Colonic mucosa (tissue), 4 donors: ENCODE results near the gene TMEM179. TPM values are rescaled to one million over a fixed set of nuclear protein-coding genes. Genes with fewer than 3 reads are reported as not detected.
"Not testable (repeated sequence)": the region's sequence is repeated elsewhere in the genome, so short reads cannot be mapped to it uniquely, and the experiment has no call there.

ENCODE experiments used
- DNase-seq: peaks from one replicate; pipeline ENCODE4 v3.0.0-alpha.2; 2020
- H3K27ac ChIP-seq: fragments of 200-600 bp; one replicate; pipeline ENCODE4 v1.8.0; 2021
- H3K27me3 ChIP-seq: fragments of 200-600 bp; one replicate; pipeline ENCODE4 v1.8.0; 2021
- H3K36me3 ChIP-seq: fragments of 200-600 bp; one replicate; pipeline ENCODE4 v1.8.0; 2021
- H3K4me1 ChIP-seq: fragments of 200-600 bp; one replicate; pipeline ENCODE4 v1.8.0; 2021; ENCODE audit warnings: mild to moderate bottlenecking
- H3K4me3 ChIP-seq: fragments of 200-600 bp; one replicate; pipeline ENCODE4 v1.8.0; 2021
- H3K9ac ChIP-seq, 2 donors: one replicate each; pipeline ENCODE4 v1.7.0; 2013; ENCODE audit warnings: control low read depth in 2 of 2, low read depth in 2 of 2, low read length in 2 of 2
- H3K9me3 ChIP-seq: fragments of 200-600 bp; one replicate; pipeline ENCODE4 v1.8.0; 2021
- intact Hi-C: fragments of 100-400 bp; cut with DNase I; formaldehyde crosslinking; loops from one replicate; pipeline ENCODE4 v1.14.1; 2022
- total RNA-seq, 2 donors: library from RNA; stranded (reverse); fragmentation: NEBNext Ultra II Directional in 1 of 2; extraction: Animal tissue kit (Norgen Biotek cat#: 25700) in 1 of 2; gene quantifications; one replicate each; pipeline ENCODE4 v1.2.1, GENCODE V29; 2021
- TF ChIP-seq, protein P1 (sequence below): fragments of 200-600 bp; IDR thresholded peaks from one replicate; pipeline ENCODE4 v1.8.0; 2022; ENCODE audit warnings: antibody characterized with exemption, mild to moderate bottlenecking
- donor health status: healthy.
- donor health status: DM: no; HTN: no; CAD: no.
- donor health status: DM: no; HTN: no; CAD: no.

TMEM179 gene
- total RNA-seq, 2 donors from 2014 or later: 0.69 TPM; not detected in 1

DNA sequence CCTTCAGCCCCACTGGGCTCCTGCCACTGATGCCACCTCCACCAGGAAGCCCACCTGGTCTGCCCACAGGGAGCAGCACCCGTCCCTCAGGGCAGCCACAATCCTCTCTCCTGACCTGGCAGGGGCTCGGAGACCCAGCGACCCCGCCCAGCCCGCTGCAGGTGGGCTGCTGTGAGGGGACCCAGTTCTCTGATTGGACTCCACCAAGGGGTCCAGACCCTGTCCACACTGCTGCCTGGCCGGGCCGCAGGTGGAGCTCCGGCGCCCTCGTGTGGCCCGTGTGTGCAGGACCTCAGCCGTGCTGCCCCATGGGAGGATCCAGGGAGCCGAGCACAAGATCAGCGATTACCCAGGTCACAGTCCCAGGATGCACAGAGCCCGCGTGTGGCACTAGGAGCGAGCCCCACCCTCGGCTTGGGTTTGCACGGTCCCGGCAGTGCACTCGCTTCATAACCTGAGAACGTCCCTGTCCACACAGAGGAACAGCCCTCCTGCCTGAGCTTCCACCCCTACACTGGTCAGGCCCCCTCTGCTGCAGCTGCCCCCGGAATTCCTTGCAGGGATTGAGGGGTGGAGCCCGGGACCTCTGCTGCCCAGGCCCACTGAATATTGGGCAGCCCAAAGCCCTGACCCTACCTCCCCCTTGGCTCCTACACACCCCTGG is 35.4 kb upstream of the TMEM179 start:
- H3K9me3 ChIP-seq: no peaks in the 10 kb centered on the region
- intact Hi-C loops: loop anchor here (5.0 kb wide), 2 partner anchors 503 to 563 kb away; partner anchors contain the start of gene KIF26A
- no peak overlapping the region for H3K4me3 ChIP-seq
- peak overlapping the region in 1 of 2 donors; percentile 60 for H3K9ac ChIP-seq
- no peaks in the 10 kb centered on the region for H3K36me3 ChIP-seq
- no peak overlapping the region for H3K27ac ChIP-seq
- no peaks in the 10 kb centered on the region for H3K4me1 ChIP-seq
- TF ChIP-seq, protein P1, sequence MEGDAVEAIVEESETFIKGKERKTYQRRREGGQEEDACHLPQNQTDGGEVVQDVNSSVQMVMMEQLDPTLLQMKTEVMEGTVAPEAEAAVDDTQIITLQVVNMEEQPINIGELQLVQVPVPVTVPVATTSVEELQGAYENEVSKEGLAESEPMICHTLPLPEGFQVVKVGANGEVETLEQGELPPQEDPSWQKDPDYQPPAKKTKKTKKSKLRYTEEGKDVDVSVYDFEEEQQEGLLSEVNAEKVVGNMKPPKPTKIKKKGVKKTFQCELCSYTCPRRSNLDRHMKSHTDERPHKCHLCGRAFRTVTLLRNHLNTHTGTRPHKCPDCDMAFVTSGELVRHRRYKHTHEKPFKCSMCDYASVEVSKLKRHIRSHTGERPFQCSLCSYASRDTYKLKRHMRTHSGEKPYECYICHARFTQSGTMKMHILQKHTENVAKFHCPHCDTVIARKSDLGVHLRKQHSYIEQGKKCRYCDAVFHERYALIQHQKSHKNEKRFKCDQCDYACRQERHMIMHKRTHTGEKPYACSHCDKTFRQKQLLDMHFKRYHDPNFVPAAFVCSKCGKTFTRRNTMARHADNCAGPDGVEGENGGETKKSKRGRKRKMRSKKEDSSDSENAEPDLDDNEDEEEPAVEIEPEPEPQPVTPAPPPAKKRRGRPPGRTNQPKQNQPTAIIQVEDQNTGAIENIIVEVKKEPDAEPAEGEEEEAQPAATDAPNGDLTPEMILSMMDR: peak; percentile 88
- DNase-seq: peak; percentile 57
- no peaks in the 10 kb centered on the region for H3K27me3 ChIP-seq

DNA sequence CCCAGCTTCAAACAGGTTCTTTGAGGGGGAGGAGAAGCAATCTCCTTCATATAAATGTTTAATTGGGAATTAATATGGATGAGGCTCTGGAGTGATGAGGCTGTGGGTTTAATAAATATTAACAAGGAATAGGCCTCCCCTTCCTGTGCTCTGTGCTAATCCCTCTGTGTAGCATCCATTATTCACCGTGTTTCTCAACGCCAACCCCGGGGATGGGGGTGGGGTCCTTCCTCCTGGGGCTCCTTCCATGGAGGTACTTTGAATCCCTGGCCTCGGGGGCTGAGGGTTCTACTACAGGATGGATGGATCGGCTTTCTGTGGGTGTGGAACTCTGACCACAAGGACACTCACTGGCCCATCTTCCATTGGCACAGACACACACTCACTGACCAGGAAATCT is 34.9 kb upstream of the TMEM179 start:
- Histone ChIP-seq H3K9ac (no peak overlapping the region), H3K27ac (no peak overlapping the region), H3K9me3 (no peaks in the 10 kb centered on the region), H3K36me3 (no peaks in the 10 kb centered on the region), H3K4me1 (no peaks in the 10 kb centered on the region), H3K4me3 (no peak overlapping the region), H3K27me3 (no peaks in the 10 kb centered on the region)
- intact Hi-C loops: loop anchor here (5.0 kb wide), 2 partner anchors 502 to 562 kb away; partner anchors contain the start of gene KIF26A
- no peak for DNase-seq
- TF ChIP-seq, protein P1: no peak

DNA sequence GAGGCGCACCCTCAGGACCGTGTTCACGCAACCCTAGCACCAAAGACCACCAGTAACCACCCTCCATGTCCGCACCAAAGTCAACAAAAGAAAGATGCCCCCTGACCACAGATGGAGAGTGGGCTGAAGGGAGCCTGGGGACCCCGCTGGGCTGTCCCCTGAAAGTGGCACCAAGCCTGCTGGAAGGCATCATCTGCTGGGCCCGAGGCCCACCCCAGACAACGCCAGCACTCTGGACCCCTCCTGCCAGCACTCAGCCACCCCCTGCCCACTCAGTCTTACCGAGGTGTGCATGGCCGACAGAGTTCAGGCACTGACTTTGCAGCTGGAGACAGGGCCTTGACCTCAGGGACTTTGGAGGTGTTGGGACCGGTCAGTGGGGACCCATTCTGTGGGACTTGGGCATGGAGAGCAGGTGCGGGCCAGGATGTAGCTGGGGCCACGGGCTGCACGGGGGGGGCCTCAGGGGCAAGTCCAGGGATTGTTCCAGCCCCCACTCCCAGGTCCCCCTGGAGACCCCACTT is 34.4 kb upstream of the TMEM179 start:
- Histone ChIP-seq H3K4me3 (no peak overlapping the region), H3K4me1 (no peaks in the 10 kb centered on the region), H3K27ac (no peak overlapping the region), H3K27me3 (no peaks in the 10 kb centered on the region), H3K9ac (no peak overlapping the region), H3K36me3 (no peaks in the 10 kb centered on the region), H3K9me3 (no peaks in the 10 kb centered on the region)
- intact Hi-C loops: loop anchor here (5.0 kb wide), 2 partner anchors 502 to 562 kb away; partner anchors contain the start of gene KIF26A
- TF ChIP-seq, protein P1: no peak
- DNase-seq: no peak

DNA sequence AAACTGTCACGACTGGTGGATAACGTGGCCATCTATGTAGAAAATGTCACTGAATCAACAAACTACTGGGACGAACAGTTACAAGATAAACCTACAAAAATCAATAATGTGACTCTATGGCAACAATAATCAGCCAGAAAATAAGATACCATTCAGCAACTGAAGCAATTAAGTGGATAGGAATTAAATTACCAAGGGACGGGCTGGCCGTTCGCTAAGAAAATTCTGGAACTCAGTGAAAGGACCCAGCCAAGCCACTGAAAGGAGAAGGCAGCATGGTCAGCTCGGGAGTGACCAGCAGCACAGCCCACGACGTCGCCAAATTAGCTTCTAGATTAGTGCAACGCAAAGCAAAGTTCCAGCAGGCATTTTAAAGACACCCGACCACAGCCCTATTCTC is 33.6 kb upstream of the TMEM179 start:
- no peak overlapping the region for H3K4me3 ChIP-seq
- no peaks in the 10 kb centered on the region for H3K36me3 ChIP-seq
- intact Hi-C loops: loop anchor here (5.0 kb wide), 2 partner anchors 501 to 561 kb away; partner anchors contain the start of gene KIF26A
- H3K9ac ChIP-seq: no peak overlapping the region
- no peaks in the 10 kb centered on the region for H3K4me1 ChIP-seq
- no peak overlapping the region for H3K27ac ChIP-seq
- H3K9me3 ChIP-seq: no peaks in the 10 kb centered on the region
- TF ChIP-seq, protein P1: no peak
- no peaks in the 10 kb centered on the region for H3K27me3 ChIP-seq
- DNase-seq: no peak

DNA sequence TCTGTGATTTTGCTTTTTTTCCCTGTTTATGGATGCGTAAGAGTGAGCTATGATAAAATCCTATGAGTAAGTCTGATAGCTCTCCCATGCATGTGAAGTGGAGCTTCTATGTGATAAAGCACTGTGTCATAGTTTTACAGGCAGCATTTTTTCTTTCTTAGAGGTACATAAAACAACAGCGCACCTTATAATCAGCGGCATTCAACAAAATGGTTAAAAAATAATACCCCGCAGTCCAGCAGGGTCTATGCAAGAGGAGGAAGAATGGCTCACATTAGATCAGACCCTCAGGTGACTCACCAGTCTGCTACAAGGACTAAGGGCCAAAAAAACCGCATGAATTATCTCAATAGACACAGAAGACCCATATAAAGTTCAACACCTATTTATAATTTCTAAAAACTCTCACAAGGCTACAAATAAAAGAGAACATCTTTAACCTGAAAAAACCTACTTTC is 33.0 kb upstream of the TMEM179 start:
- DNase-seq: no peak
- intact Hi-C loops: loop anchor here (5.0 kb wide), 2 partner anchors 500 to 560 kb away; partner anchors contain the start of gene KIF26A
- no peaks in the 10 kb centered on the region for H3K27me3 ChIP-seq
- TF ChIP-seq, protein P1: no peak
- no peaks in the 10 kb centered on the region for H3K36me3 ChIP-seq
- no peaks in the 10 kb centered on the region for H3K9me3 ChIP-seq
- H3K9ac ChIP-seq: no peak overlapping the region
- no peak overlapping the region for H3K4me3 ChIP-seq
- H3K4me1 ChIP-seq: no peaks in the 10 kb centered on the region
- H3K27ac ChIP-seq: no peak overlapping the region

DNA sequence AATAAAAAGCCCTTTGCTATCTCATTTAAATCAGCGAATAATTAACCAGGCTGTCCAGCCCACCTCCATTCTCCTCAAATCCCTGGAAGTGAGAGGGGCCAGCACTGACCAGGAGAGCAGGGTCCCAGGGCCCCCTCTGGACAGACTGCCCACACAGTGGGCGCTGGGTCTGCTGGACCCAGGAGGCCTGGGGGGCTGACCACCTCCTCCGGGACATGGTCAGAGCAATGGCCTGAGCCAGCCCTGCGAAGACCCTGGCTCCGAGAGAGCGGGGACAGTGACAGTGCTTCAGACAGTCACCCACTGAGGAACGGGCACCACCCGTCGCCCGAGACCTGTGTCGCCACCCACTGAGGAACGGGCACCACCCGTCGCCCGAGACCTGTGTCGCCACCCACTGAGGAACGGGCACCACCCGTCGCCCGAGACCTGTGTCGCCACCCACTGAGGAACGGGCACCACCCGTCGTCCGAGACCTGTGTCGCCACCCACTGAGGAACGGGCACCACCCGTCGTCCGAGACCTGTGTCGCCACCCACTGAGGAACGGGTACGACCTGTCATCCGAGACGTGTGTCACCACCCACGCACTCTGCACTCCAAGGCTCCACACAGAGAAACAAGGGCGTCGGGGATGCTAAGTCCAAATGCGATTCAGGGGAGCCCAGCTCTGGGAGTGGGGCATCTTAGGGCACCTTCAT is 32.4 kb upstream of the TMEM179 start:
- not testable (repeated sequence) for H3K4me1 ChIP-seq, H3K27me3 ChIP-seq, H3K36me3 ChIP-seq, H3K4me3 ChIP-seq, DNase-seq, H3K9me3 ChIP-seq, H3K9ac ChIP-seq, H3K27ac ChIP-seq
- intact Hi-C loops: loop anchor here (5.0 kb wide), 2 partner anchors 500 to 560 kb away; partner anchors contain the start of gene KIF26A
